GM23338 (cell line): Measurements from ENCODE around the gene TAL2. TPM values are rescaled to one million over a fixed set of nuclear protein-coding genes. Genes with fewer than 3 reads are reported as not detected.

ENCODE experiments used
- ATAC-seq: fragments of 200-7000 bp; cut with Tn5 transposase; 3 replicates; pipeline ENCODE4 v1.9.1; 2020
- DNase-seq: peaks from one replicate; pipeline ENCODE4 v3.0.0-alpha.2; 2015; ENCODE audit warnings: low spot score
- H2AFZ ChIP-seq: fragments of 200-600 bp; sonication (generic); 2 replicates; pipeline ENCODE4 v1.8.0; 2016; ENCODE audit warnings: antibody characterized with exemption, mild to moderate bottlenecking, moderate library complexity
- H3F3A ChIP-seq: fragments of 200-600 bp; sonication (generic); replicated peaks from 2 replicates; pipeline ENCODE4 v1.8.0; 2017; ENCODE audit warnings: antibody characterized with exemption, mixed run types, low read depth
- H3K27ac ChIP-seq: fragments of 200-600 bp; sonication (generic); 2 replicates; pipeline ENCODE4 v1.6.1; 2016; ENCODE audit warnings: low read depth
- H3K27me3 ChIP-seq: fragments of 200-600 bp; sonication (generic); 2 replicates; pipeline ENCODE4 v1.8.0; 2016; ENCODE audit warnings: mild to moderate bottlenecking, mixed run types, moderate library complexity; ENCODE audit not compliant: insufficient read depth
- H3K36me3 ChIP-seq: fragments of 200-600 bp; sonication (generic); 2 replicates; pipeline ENCODE4 v1.8.0; 2016; ENCODE audit warnings: mild to moderate bottlenecking; ENCODE audit not compliant: insufficient read depth
- H3K4me1 ChIP-seq: fragments of 200-600 bp; sonication (generic); 2 replicates; pipeline ENCODE4 v1.8.0; 2016; ENCODE audit warnings: mild to moderate bottlenecking, moderate library complexity; ENCODE audit not compliant: insufficient read depth
- H3K4me2 ChIP-seq: fragments of 200-600 bp; sonication (generic); 2 replicates; pipeline ENCODE4 v1.7.1; 2017; ENCODE audit warnings: mixed run types
- H3K4me3 ChIP-seq: fragments of 200-600 bp; sonication (generic); 2 replicates; pipeline ENCODE4 v1.6.1; 2016; ENCODE audit warnings: mixed run types
- H3K79me2 ChIP-seq: fragments of 200-600 bp; sonication (generic); replicated peaks from 2 replicates; pipeline ENCODE4 v1.8.0; 2017; ENCODE audit warnings: mild to moderate bottlenecking; ENCODE audit not compliant: insufficient read depth
- H3K9me2 ChIP-seq: fragments of 200-600 bp; sonication (generic); 2 replicates; pipeline ENCODE4 v1.8.0; 2017; ENCODE audit not compliant: insufficient read depth
- H4K20me1 ChIP-seq: fragments of 200-600 bp; sonication (generic); replicated peaks from 2 replicates; pipeline ENCODE4 v1.8.0; 2017; ENCODE audit warnings: mild to moderate bottlenecking; ENCODE audit not compliant: insufficient read depth
- H3K27ac Mint-ChIP-seq: 2 replicates; pipeline ENCODE4 v1.8.0; 2020; ENCODE audit warnings: inconsistent platforms, mild to moderate bottlenecking, moderate library complexity, mixed read lengths
- H3K27me3 Mint-ChIP-seq: 3 replicates; pipeline ENCODE4 v1.8.0; 2022; ENCODE audit warnings: low read depth, mild to moderate bottlenecking, moderate library complexity, mixed read lengths, inconsistent platforms; ENCODE audit not compliant: insufficient read depth, poor library complexity
- H3K36me3 Mint-ChIP-seq: 3 replicates; pipeline ENCODE4 v1.8.0; 2021; ENCODE audit warnings: low read depth, mild to moderate bottlenecking, inconsistent platforms, moderate library complexity, mixed read lengths
- H3K4me1 Mint-ChIP-seq: 3 replicates; pipeline ENCODE4 v1.8.0; 2020; ENCODE audit warnings: mild to moderate bottlenecking, inconsistent platforms, mixed read lengths
- H3K4me3 Mint-ChIP-seq: 3 replicates; pipeline ENCODE4 v1.8.0; 2021; ENCODE audit warnings: moderate library complexity, mild to moderate bottlenecking, inconsistent platforms, mixed read lengths
- H3K9me3 Mint-ChIP-seq: 3 replicates; pipeline ENCODE4 v1.8.0; 2020; ENCODE audit warnings: moderate library complexity, mild to moderate bottlenecking, inconsistent platforms, mixed read lengths
- CREB1 ChIP-seq: fragments of 250-450 bp; sonication (Bioruptor Pico); IDR thresholded peaks from 2 replicates; pipeline ENCODE4 v1.5.0; 2020; ENCODE audit warnings: low read depth, mild to moderate bottlenecking, moderate library complexity
- EZH2phosphoT487 ChIP-seq: fragments of 200-600 bp; sonication (generic); IDR thresholded peaks from one replicate; pipeline ENCODE4 v1.8.1; 2018; ENCODE audit warnings: antibody characterized with exemption; ENCODE audit not compliant: unreplicated experiment
- JUNB ChIP-seq: IDR thresholded peaks from one replicate; pipeline ENCODE4 v1.6.1; 2016; ENCODE audit warnings: antibody characterized with exemption; ENCODE audit not compliant: unreplicated experiment
- NANOG ChIP-seq: IDR thresholded peaks from 2 replicates; pipeline ENCODE4 v1.6.1; 2016; ENCODE audit warnings: antibody characterized with exemption, borderline replicate concordance
- POLR2AphosphoS5 ChIP-seq: IDR thresholded peaks from 2 replicates; pipeline ENCODE4 v1.6.1; 2016; ENCODE audit warnings: antibody characterized with exemption, low read depth
- REST ChIP-seq: IDR thresholded peaks from one replicate; pipeline ENCODE4 v1.6.1; 2018; ENCODE audit warnings: antibody characterized with exemption; ENCODE audit not compliant: unreplicated experiment
- STAT1 ChIP-seq: IDR thresholded peaks from one replicate; pipeline ENCODE4 v1.6.1; 2016; ENCODE audit warnings: antibody characterized with exemption; ENCODE audit not compliant: unreplicated experiment
- ZNF114 ChIP-seq: fragments of 250-450 bp; sonication (Bioruptor Pico); IDR thresholded peaks from 2 replicates; pipeline ENCODE4 v1.5.0; 2020; ENCODE audit warnings: mild to moderate bottlenecking, moderate library complexity
- ZNF331 ChIP-seq: fragments of 250-450 bp; sonication (Bioruptor Pico); IDR thresholded peaks from 2 replicates; pipeline ENCODE4 v1.5.0; 2020; ENCODE audit warnings: low read depth, mild to moderate bottlenecking, moderate library complexity
- polyA plus RNA-seq: library from polyadenylated mRNA; unstranded; fragments of >200 nt; fragmentation: Nextera tagmentation; extraction: Ambion mirVana; gene quantifications from 2 replicates; pipeline ENCODE4 v1.2.1, GENCODE V29; 2016
- total RNA-seq: library from RNA; depleted of rRNA; stranded (reverse); fragments of >200 nt; shearing (Covaris generic); gene quantifications from 2 replicates; pipeline ENCODE4 v1.2.3, GENCODE V29; 2014

TAL2 gene
- total and polyA plus RNA-seq, 2 experiments from 2014 or later, result 0.79 TPM; not detected in 1

GRCh38 chr9:105693435-105694189 lies 31.4 kb downstream of the TAL2 start:
- Histone ChIP-seq H3K4me3 (peak overlapping the region; percentile 68), H4K20me1 (no peaks in the 10 kb centered on the region; the same call in 1 of the 2 replicates), H3K4me1 (peaks cover 8% of the 10 kb centered on the region), H3K9me2 (no peaks in the 10 kb centered on the region), H3K4me2 (peak overlapping the region; percentile 87), H3K36me3 (no peaks in the 10 kb centered on the region), H3K79me2 (0 out of 2 replicates have a peak, but pooled peaks cover 3% of the 10 kb centered on the region), H3F3A (no peaks in the 10 kb centered on the region), H3K27me3 (peaks cover 33% of the 10 kb centered on the region), H2AFZ (peak overlapping the region; percentile 96), H3K27ac (no peak overlapping the region)
- H3K27me3 Mint-ChIP-seq, result peaks cover 19% of the 10 kb centered on the region
- no peak overlapping the region for H3K27ac Mint-ChIP-seq
- H3K9me3 Mint-ChIP-seq, result no peaks in the 10 kb centered on the region
- peaks cover 7% of the 10 kb centered on the region; the same call in 2 of the 3 replicates for H3K4me1 Mint-ChIP-seq
- peak overlapping the region; percentile 77 for H3K4me3 Mint-ChIP-seq
- no peaks in the 10 kb centered on the region for H3K36me3 Mint-ChIP-seq
- DNase-seq (peak; percentile 28), ATAC-seq (no peak)
- TF ChIP-seq EZH2phosphoT487 (no peak), STAT1 (no peak), REST (no peak), ZNF331 (CRISPR knock-in tag) (no peak), NANOG (no peak), POLR2AphosphoS5 (no peak), JUNB (no peak)

GRCh38 chr9:105694190-105694847 lies 32.1 kb downstream of the TAL2 start, which contains the start of gene TMEM38B:
Gene TMEM38B (plus strand): TSS chr9:105694541. CDS start chr9:105694661, 120 bp downstream.
- H3K27ac Mint-ChIP-seq, result no peak within 1 kb of the TSS
- H3K4me3 Mint-ChIP-seq, result peak within 1 kb of the TSS; percentile 81
- no peaks in the 10 kb centered on the region for H3K36me3 Mint-ChIP-seq
- DNase-seq (peak; percentile 86), ATAC-seq (peak; percentile 92)
- H3K36me3 ChIP-seq, result no peaks in the 10 kb centered on the region
- no peaks in the 10 kb centered on the region; the same call in 1 of the 2 replicates for H4K20me1 ChIP-seq
- peaks cover 33% of the 10 kb centered on the region for H3K27me3 ChIP-seq
- H3K27ac ChIP-seq, result no peak within 1 kb of the TSS
- no peaks in the 10 kb centered on the region for H3K9me3 Mint-ChIP-seq
- H3K4me1 ChIP-seq, result peaks cover 8% of the 10 kb centered on the region
- peak; percentile 54; the same call in 1 of the 2 replicates for TF ChIP-seq POLR2AphosphoS5
- TF ChIP-seq CREB1, result no peak
- TF ChIP-seq ZNF114 (CRISPR knock-in tag), result no peak
- no peak for TF ChIP-seq NANOG
- no peak for TF ChIP-seq STAT1
- no peaks in the 10 kb centered on the region for H3K9me2 ChIP-seq
- H3K4me2 ChIP-seq, result peak within 1 kb of the TSS; percentile 87
- peaks cover 3% of the 10 kb centered on the region; the same call in 1 of the 2 replicates for H3K79me2 ChIP-seq
- H3F3A ChIP-seq, result no peaks in the 10 kb centered on the region
- peaks cover 7% of the 10 kb centered on the region; the same call in 2 of the 3 replicates for H3K4me1 Mint-ChIP-seq
- H3K4me3 ChIP-seq, result peak within 1 kb of the TSS; percentile 68
- peaks cover 19% of the 10 kb centered on the region for H3K27me3 Mint-ChIP-seq
- peak within 1 kb of the TSS; percentile 96 for H2AFZ ChIP-seq
